Liver (tissue), 9 donors: ENCODE data around the gene PJA1. TPM values are rescaled to one million over a fixed set of nuclear protein-coding genes. Genes with fewer than 3 reads are reported as not detected.

Experiments used
- DNase-seq: peaks from one replicate; pipeline ENCODE4 v3.0.0-alpha.2; 2017; ENCODE audit warnings: low spot score
- H3K27ac ChIP-seq, 2 donors: one replicate each; pipeline ENCODE4 v1.7.0; 2013; ENCODE audit warnings: inconsistent platforms in 2 of 2, low read length in 2 of 2, control low read depth in 1 of 2, low read depth in 1 of 2, mild to moderate bottlenecking in 1 of 2
- H3K27me3 ChIP-seq, 4 donors: one replicate each; pipeline versions ENCODE4 v1.6.1 to v1.7.0; 2013; ENCODE audit warnings: low read length in 3 of 4, inconsistent platforms in 1 of 4, mild to moderate bottlenecking in 1 of 4, moderate library complexity in 1 of 4; ENCODE audit not compliant: control insufficient read depth in 4 of 4, insufficient read depth in 4 of 4
- H3K36me3 ChIP-seq, 4 donors: one replicate each; pipeline versions ENCODE4 v1.6.1 to v1.7.0; 2013; ENCODE audit warnings: low read length in 3 of 4, mild to moderate bottlenecking in 3 of 4, low read depth in 1 of 4, moderate library complexity in 1 of 4; ENCODE audit not compliant: control insufficient read depth in 4 of 4, insufficient read depth in 3 of 4
- H3K4me1 ChIP-seq, 4 donors: one replicate each; pipeline versions ENCODE4 v1.6.1 to v1.7.0; 2013; ENCODE audit warnings: low read length in 3 of 4, mild to moderate bottlenecking in 3 of 4, moderate library complexity in 1 of 4; ENCODE audit not compliant: control insufficient read depth in 4 of 4, insufficient read depth in 4 of 4
- H3K4me3 ChIP-seq, 3 donors: one replicate each; pipeline versions ENCODE4 v1.6.1 to v1.7.0; 2013; ENCODE audit warnings: low read length in 3 of 3, control low read depth in 1 of 3, low read depth in 1 of 3, mild to moderate bottlenecking in 1 of 3
- H3K9ac ChIP-seq, 2 donors: one replicate each; pipeline ENCODE4 v1.7.0; 2013; ENCODE audit warnings: low read length in 2 of 2, mild to moderate bottlenecking in 2 of 2, moderate library complexity in 2 of 2, control low read depth in 1 of 2, low read depth in 1 of 2
- H3K9me3 ChIP-seq, 4 donors: one replicate each; pipeline versions ENCODE4 v1.6.1 to v1.7.0; 2013; ENCODE audit warnings: low read length in 3 of 4; ENCODE audit not compliant: control insufficient read depth in 4 of 4
- FOXA1 ChIP-seq: IDR thresholded peaks from 2 replicates; pipeline ENCODE4 v1.6.1; 2016; ENCODE audit warnings: antibody characterized with exemption
- FOXA2 ChIP-seq: IDR thresholded peaks from 2 replicates; pipeline ENCODE4 v1.6.1; 2016; ENCODE audit warnings: antibody characterized with exemption
- GABPA ChIP-seq, 2 donors: IDR thresholded peaks in 1 of 2; conservative IDR thresholded peaks in 1 of 2; 2 replicates each; pipeline ENCODE4 v1.6.1; 2016; ENCODE audit warnings: antibody characterized with exemption in 2 of 2, mild to moderate bottlenecking in 1 of 2, moderate library complexity in 1 of 2
- HNF4A ChIP-seq, 2 donors: conservative IDR thresholded peaks; 2 replicates each; pipeline ENCODE4 v1.6.1; 2016; ENCODE audit warnings: antibody characterized with exemption in 2 of 2, mild to moderate bottlenecking in 2 of 2
- HNF4G ChIP-seq: IDR thresholded peaks from 2 replicates; pipeline ENCODE4 v1.6.1; 2016; ENCODE audit warnings: antibody characterized with exemption
- JUND ChIP-seq, 2 donors: IDR thresholded peaks; 2 replicates each; pipeline ENCODE4 v1.6.1; 2016; ENCODE audit warnings: antibody characterized with exemption in 2 of 2
- NR2F2 ChIP-seq: IDR thresholded peaks from 2 replicates; pipeline ENCODE4 v1.6.1; 2016; ENCODE audit warnings: antibody characterized with exemption
- RAD21 ChIP-seq, 2 donors: IDR thresholded peaks; 2 replicates each; pipeline ENCODE4 v1.6.1; 2016; ENCODE audit warnings: antibody characterized with exemption in 2 of 2, mild to moderate bottlenecking in 2 of 2
- REST ChIP-seq: IDR thresholded peaks from 2 replicates; pipeline ENCODE4 v1.6.1; 2016; ENCODE audit warnings: antibody characterized with exemption, mild to moderate bottlenecking
- RXRA ChIP-seq, 2 donors: IDR thresholded peaks; 2 replicates each; pipeline ENCODE4 v1.6.1; 2017 to 2018; ENCODE audit warnings: antibody characterized with exemption in 2 of 2, mild to moderate bottlenecking in 1 of 2
- SP1 ChIP-seq: IDR thresholded peaks from 2 replicates; pipeline ENCODE4 v1.6.1; 2018; ENCODE audit warnings: antibody characterized with exemption, mild to moderate bottlenecking
- YY1 ChIP-seq: IDR thresholded peaks from 2 replicates; pipeline ENCODE4 v1.6.1; 2016; ENCODE audit warnings: antibody characterized with exemption, mild to moderate bottlenecking
- ZBTB33 ChIP-seq: IDR thresholded peaks from 2 replicates; pipeline ENCODE4 v1.6.1; 2016; ENCODE audit warnings: antibody characterized with exemption
- WGBS: extraction: QIAGEN DNeasy Blood & Tissue Kit; methylation state at CpG from one replicate; pipeline ENCODE4 v1.1.7; 2013; 5-methylcytosine and 5-hydroxymethylcytosine counted together
- polyA plus RNA-seq, 2 donors: library from polyadenylated mRNA; stranded (reverse) in 1 of 2; unstranded in 1 of 2; fragments of 200-250 nt in 1 of 2; fragments of >200 nt in 1 of 2; fragmentation: Nextera tagmentation in 1 of 2; extraction: Ambion mirVana in 1 of 2; gene quantifications; one replicate each; pipeline versions ENCODE4 v1.2.1 to v1.2.3, GENCODE V29; 2013 to 2015
- total RNA-seq, 2 donors: library from RNA; depleted of rRNA; stranded (reverse); fragments of >200 nt; gene quantifications; one replicate each; pipeline ENCODE4 v1.2.3, GENCODE V29; 2014
- TF ChIP-seq, protein P1 (sequence below): IDR thresholded peaks from 2 replicates; pipeline ENCODE4 v1.6.1; 2016; ENCODE audit warnings: antibody characterized with exemption
- TF ChIP-seq, protein P2 (sequence below): IDR thresholded peaks from 2 replicates; pipeline ENCODE4 v1.6.1; 2016; ENCODE audit warnings: antibody characterized with exemption
- TF ChIP-seq, protein P3 (sequence below): fragments of 150-350 bp; IDR thresholded peaks from 2 replicates; pipeline ENCODE4 v1.5.1; 2017; ENCODE audit warnings: improper control_type of control experiment, low read depth, low read length; ENCODE audit not compliant: missing input control
- donor health status: healthy.
- donor health status: healthy.
- donor health status: healthy.
- donor health status: healthy.
- donor health status: healthy.

Gene PJA1
- total and polyA plus RNA-seq, 4 donors: 4.6 to 6.0 (median 5.0) TPM

DNA sequence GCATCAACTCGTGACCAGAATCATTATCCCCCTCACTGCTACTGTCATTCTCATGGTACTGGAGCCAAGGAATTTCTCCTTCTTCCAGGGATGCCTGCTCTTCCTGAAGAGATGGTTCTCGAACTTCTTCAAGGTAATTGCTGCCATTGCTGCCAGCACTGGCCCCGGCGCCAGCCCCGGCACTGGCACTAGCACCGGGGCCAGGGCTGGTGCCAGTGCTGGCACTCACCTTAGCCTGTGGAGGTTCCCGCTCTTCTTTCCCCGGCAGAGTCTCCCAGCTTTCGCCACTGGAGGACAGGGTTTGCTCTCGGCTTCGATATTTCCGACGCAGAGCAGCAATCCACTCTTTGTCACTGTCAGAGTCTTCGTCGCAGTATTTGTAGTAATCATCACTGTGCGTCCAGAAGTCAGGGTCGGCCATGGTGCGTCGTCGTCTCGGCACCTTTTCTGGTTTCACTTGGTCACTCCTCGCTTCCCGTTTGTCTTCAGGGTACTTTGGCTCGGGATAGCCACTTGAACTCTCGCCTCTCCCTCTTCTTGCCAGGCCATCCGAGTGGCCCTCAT, 3.4 kb downstream of the PJA1 start:
- WGBS: 96% methylated on average over 26 of the region's 26 CpGs

DNA sequence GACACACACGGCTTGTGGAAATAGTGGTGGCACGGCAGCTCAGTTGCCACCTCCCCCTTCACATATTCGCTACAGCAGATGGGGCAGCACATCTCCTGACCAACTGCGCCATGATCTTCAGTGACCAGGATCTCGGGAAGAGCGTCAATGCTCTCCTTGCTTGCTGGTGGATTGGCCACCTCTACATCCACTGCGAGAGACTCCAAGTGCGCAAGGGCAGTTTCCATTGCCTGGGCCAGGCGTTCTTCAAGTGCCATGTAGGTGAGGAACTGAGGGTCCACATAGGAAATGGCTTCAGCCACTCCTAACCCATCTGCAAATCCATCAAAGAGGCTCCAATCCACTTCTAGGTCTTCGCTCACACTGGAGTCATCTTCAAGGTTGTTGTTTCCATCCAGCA, 3.9 kb downstream of the PJA1 start:
- TF ChIP-seq FOXA1: no peak
- no peak for TF ChIP-seq NR2F2
- TF ChIP-seq ZBTB33: no peak
- TF ChIP-seq JUND (IDR thresholded peaks at IDR 0.05): no peak
- no peak for TF ChIP-seq GABPA (IDR thresholded peaks at IDR 0.05 in 1 of 2, conservative IDR thresholded peaks at IDR 0.05 in 1 of 2)
- TF ChIP-seq, protein P1, sequence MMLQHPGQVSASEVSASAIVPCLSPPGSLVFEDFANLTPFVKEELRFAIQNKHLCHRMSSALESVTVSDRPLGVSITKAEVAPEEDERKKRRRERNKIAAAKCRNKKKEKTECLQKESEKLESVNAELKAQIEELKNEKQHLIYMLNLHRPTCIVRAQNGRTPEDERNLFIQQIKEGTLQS: no peak
- no peak for TF ChIP-seq FOXA2
- TF ChIP-seq, protein P2, sequence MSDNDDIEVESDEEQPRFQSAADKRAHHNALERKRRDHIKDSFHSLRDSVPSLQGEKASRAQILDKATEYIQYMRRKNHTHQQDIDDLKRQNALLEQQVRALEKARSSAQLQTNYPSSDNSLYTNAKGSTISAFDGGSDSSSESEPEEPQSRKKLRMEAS: no peak
- no peak for TF ChIP-seq SP1
- no peak for TF ChIP-seq HNF4A (conservative IDR thresholded peaks at IDR 0.05)
- no peak for TF ChIP-seq RXRA (IDR thresholded peaks at IDR 0.05)
- TF ChIP-seq RAD21 (IDR thresholded peaks at IDR 0.05): no peak
- TF ChIP-seq YY1: no peak
- TF ChIP-seq REST: no peak
- no peak for TF ChIP-seq HNF4G
- TF ChIP-seq, protein P3, sequence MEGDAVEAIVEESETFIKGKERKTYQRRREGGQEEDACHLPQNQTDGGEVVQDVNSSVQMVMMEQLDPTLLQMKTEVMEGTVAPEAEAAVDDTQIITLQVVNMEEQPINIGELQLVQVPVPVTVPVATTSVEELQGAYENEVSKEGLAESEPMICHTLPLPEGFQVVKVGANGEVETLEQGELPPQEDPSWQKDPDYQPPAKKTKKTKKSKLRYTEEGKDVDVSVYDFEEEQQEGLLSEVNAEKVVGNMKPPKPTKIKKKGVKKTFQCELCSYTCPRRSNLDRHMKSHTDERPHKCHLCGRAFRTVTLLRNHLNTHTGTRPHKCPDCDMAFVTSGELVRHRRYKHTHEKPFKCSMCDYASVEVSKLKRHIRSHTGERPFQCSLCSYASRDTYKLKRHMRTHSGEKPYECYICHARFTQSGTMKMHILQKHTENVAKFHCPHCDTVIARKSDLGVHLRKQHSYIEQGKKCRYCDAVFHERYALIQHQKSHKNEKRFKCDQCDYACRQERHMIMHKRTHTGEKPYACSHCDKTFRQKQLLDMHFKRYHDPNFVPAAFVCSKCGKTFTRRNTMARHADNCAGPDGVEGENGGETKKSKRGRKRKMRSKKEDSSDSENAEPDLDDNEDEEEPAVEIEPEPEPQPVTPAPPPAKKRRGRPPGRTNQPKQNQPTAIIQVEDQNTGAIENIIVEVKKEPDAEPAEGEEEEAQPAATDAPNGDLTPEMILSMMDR: no peak
- no peak overlapping the region for H3K27ac ChIP-seq
- H3K4me1 ChIP-seq: peaks cover 0 to 3% (median 1%) of the 10 kb centered on the region in 4 donors
- H3K9ac ChIP-seq: no peak overlapping the region
- DNase-seq: no peak
- WGBS: 93% methylated on average over 10 of the region's 10 CpGs
- H3K36me3 ChIP-seq: peaks cover 0 to 4% (median 0%) of the 10 kb centered on the region in 4 donors
- no peaks in the 10 kb centered on the region for H3K27me3 ChIP-seq
- no peak overlapping the region for H3K4me3 ChIP-seq
- no peaks in the 10 kb centered on the region for H3K9me3 ChIP-seq

More for the DNA sequence above, 3.4 kb downstream of the PJA1 start:
- TF ChIP-seq YY1: no peak
- no peak for TF ChIP-seq SP1
- no peak for TF ChIP-seq REST
- TF ChIP-seq NR2F2: no peak
- TF ChIP-seq FOXA2: no peak
- H3K4me3 ChIP-seq: no peak overlapping the region
- H3K9ac ChIP-seq: no peak overlapping the region
- no peaks in the 10 kb centered on the region for H3K9me3 ChIP-seq
- H3K36me3 ChIP-seq: peaks cover 0 to 4% (median 0%) of the 10 kb centered on the region in 4 donors
- DNase-seq: no peak
- no peaks in the 10 kb centered on the region for H3K27me3 ChIP-seq
- H3K4me1 ChIP-seq: peaks cover 0 to 3% (median 1%) of the 10 kb centered on the region in 4 donors
- H3K27ac ChIP-seq: no peak overlapping the region
